Vagina (tissue), 2 donors: ENCODE results near the gene ATP5ME.

Experiments used
- POLR2A ChIP-seq, 2 donors: fragments of 450-650 bp; IDR thresholded peaks; one replicate each; pipeline ENCODE4 v1.6.1; 2017; ENCODE audit warnings: antibody characterized with exemption in 2 of 2, mild to moderate bottlenecking in 2 of 2, moderate library complexity in 2 of 2
- TF ChIP-seq, protein P1 (sequence below), 3 experiments: fragments of 450-650 bp in 2 of 3; fragments of 200-600 bp in 1 of 3; sonication (generic) in 1 of 3; IDR thresholded peaks; one replicate each; pipeline ENCODE4 v1.5.1; 2017 to 2019; ENCODE audit warnings: antibody characterized with exemption in 3 of 3, mild to moderate bottlenecking in 2 of 3, moderate library complexity in 2 of 3

DNA sequence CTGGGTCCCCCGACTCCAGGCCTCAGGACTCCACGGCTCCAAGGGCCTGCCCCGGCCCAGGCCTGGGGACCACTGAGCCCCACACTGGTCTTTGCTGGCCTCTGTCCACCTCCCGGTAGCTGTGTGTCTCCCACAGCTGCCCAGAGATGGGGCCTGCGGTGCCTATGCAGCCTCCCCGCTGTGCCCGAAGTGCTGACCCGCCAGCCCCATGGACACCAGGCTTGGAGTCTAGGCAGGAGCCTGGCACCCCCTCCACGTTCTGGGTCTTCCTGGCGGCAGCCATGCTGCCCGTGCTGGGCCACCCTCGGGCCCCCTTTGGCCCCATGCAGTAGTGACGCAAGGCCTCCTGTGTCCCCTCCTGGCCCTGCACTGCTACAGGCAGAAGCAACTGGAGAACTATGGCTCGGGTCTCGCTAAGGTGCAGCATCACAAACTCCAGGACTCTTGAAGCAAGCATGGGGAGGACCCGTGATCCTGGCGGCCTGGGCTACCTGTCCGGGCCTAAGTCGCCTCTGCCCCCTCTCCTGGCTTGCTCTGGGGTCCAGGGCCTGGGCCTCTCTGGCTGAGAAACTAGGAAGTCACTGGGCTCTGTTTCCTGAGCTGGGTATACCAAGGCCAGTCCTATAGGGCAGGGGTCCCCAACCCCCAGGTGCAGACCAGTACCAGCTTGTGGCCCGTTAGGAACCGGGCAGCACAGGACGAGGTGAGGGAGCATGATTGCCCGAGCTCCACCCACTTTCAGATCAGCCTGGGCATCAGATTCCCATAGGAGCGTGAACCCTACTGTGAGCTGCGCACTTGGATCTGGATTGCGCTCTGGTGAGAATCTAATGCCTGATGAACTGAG, 1.2 kb upstream of the ATP5ME start:
- TF ChIP-seq POLR2A (IDR thresholded peaks at IDR 0.05) = no peak
- TF ChIP-seq, protein P1, sequence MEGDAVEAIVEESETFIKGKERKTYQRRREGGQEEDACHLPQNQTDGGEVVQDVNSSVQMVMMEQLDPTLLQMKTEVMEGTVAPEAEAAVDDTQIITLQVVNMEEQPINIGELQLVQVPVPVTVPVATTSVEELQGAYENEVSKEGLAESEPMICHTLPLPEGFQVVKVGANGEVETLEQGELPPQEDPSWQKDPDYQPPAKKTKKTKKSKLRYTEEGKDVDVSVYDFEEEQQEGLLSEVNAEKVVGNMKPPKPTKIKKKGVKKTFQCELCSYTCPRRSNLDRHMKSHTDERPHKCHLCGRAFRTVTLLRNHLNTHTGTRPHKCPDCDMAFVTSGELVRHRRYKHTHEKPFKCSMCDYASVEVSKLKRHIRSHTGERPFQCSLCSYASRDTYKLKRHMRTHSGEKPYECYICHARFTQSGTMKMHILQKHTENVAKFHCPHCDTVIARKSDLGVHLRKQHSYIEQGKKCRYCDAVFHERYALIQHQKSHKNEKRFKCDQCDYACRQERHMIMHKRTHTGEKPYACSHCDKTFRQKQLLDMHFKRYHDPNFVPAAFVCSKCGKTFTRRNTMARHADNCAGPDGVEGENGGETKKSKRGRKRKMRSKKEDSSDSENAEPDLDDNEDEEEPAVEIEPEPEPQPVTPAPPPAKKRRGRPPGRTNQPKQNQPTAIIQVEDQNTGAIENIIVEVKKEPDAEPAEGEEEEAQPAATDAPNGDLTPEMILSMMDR (IDR thresholded peaks at IDR 0.05) = no peak
